ENCODE measurements around the gene SMTN.

SMTN gene

GRCh38 chr22:31097941-31098631, 17.0 kb downstream of the SMTN start:
- H3K4me3 ChIP-seq (replicated peaks; ENCODE audit: low read depth, low read length): no peak overlapping the region

GRCh38 chr22:31098632-31099110, 17.6 kb downstream of the SMTN start:
- TF ChIP-seq, protein P1, sequence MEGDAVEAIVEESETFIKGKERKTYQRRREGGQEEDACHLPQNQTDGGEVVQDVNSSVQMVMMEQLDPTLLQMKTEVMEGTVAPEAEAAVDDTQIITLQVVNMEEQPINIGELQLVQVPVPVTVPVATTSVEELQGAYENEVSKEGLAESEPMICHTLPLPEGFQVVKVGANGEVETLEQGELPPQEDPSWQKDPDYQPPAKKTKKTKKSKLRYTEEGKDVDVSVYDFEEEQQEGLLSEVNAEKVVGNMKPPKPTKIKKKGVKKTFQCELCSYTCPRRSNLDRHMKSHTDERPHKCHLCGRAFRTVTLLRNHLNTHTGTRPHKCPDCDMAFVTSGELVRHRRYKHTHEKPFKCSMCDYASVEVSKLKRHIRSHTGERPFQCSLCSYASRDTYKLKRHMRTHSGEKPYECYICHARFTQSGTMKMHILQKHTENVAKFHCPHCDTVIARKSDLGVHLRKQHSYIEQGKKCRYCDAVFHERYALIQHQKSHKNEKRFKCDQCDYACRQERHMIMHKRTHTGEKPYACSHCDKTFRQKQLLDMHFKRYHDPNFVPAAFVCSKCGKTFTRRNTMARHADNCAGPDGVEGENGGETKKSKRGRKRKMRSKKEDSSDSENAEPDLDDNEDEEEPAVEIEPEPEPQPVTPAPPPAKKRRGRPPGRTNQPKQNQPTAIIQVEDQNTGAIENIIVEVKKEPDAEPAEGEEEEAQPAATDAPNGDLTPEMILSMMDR (IDR thresholded peaks at IDR 0.05; ENCODE audit: low read depth, low read length, missing control alignments): no peak
- no peak overlapping the region for H3K4me3 ChIP-seq (replicated peaks; ENCODE audit: low read depth, low read length)
- no peak for DNase-seq (ENCODE audit: extremely low read depth, low read depth)

More at GRCh38 chr22:31097941-31098631, 17.0 kb downstream of the SMTN start:
- TF ChIP-seq, protein P1 (IDR thresholded peaks at IDR 0.05; ENCODE audit: low read depth, low read length, missing control alignments): no peak
- DNase-seq (ENCODE audit: extremely low read depth, low read depth): no peak

DNA sequence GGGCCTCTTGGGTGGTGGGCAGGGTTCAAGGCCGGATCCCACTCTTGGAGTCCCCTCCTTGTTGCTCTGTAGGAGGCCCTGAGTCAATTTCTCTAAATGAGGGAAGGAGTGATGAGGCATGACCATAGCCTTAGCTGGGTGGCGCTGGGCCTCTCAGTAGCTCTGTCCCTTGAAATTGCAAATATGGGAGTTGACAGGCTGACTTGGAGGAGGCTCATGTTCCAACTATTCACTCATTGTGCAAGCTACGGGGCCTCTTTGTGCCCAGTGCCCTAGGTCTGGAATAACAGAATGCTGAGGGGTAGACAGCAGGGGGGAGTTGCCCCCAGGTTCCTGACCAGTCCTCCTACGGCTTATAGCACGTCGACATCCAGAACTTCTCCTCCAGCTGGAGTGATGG, 18.3 kb downstream of the SMTN start:
- no peak for DNase-seq (ENCODE audit: extremely low read depth, low read depth)
- H3K4me3 ChIP-seq (replicated peaks; ENCODE audit: low read depth, low read length): no peak overlapping the region
- TF ChIP-seq, protein P1 (IDR thresholded peaks at IDR 0.05; ENCODE audit: low read depth, low read length, missing control alignments): no peak

- no peak for DNase-seq (ENCODE audit: extremely low read depth, low read depth)
- no peak overlapping the region for H3K4me3 ChIP-seq (replicated peaks; ENCODE audit: low read depth, low read length)
- TF ChIP-seq, protein P1 (IDR thresholded peaks at IDR 0.05; ENCODE audit: low read depth, low read length, missing control alignments): no peak
Measured at GRCh38 chr22:31099841-31100761, 19.0 kb downstream of the SMTN start.

- no peak for DNase-seq (ENCODE audit: extremely low read depth, low read depth)
- TF ChIP-seq, protein P1 (IDR thresholded peaks at IDR 0.05; ENCODE audit: low read depth, low read length, missing control alignments): no peak
- H3K4me3 ChIP-seq (replicated peaks; ENCODE audit: low read depth, low read length): no peak overlapping the region
Measured at GRCh38 chr22:31100762-31101525, 19.8 kb downstream of the SMTN start.

DNA sequence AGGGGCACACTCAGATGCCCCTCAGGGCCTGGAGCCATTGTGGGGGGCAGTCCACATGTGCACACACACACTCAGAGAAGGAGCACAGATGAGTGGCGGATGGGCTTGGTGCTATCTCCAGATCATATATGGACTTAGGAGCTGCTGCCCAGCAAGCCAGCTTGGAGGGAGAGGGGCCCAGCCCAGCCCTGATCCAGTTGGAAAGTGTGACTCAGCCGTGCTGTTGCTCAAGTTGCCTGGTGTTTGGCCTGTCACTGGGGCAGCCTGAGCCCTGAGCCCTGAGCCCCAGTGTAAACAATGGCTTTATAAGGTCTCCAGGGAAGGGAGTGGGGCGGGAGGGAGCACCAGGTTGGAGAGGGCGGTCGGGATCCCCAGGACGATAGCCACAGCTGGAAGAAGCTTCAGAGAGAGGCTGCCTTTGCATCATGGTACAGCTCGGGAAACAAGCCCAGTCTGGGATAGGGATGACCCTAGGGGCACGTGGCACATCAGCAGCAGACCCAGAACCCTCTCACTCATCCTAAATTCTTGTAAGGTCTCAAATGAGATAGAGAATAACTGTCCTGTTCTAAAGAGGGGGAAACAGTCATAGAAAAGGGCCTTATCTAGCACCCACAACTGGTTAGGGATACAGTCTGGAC, 21.4 kb downstream of the SMTN start:
- peak; percentile 85 for DNase-seq (ENCODE audit: extremely low read depth, low read depth)
- TF ChIP-seq, protein P1 (IDR thresholded peaks at IDR 0.05; ENCODE audit: low read depth, low read length, missing control alignments): no peak

More for the DNA sequence above, 21.4 kb downstream of the SMTN start:
- no peak overlapping the region for H3K4me3 ChIP-seq (replicated peaks; ENCODE audit: low read depth, low read length)
